Neural progenitor cell (in vitro differentiated cells): ENCODE measurements around the gene ADORA1. TPM values are rescaled to one million over a fixed set of nuclear protein-coding genes. Genes with fewer than 3 reads are reported as not detected.

Experiments used
- DNase-seq: peaks from one replicate; pipeline ENCODE4 v3.0.0-alpha.2; 2016; ENCODE audit warnings: low spot score
- H2AFZ ChIP-seq: fragments of 200-600 bp; sonication (generic); replicated peaks from 2 replicates; pipeline ENCODE4 v1.6.1; 2016; ENCODE audit warnings: antibody characterized with exemption
- H3F3A ChIP-seq: fragments of 200-600 bp; sonication (generic); 2 replicates; pipeline ENCODE4 v1.6.1; 2016; ENCODE audit warnings: antibody characterized with exemption, low read depth
- H3K27ac ChIP-seq: fragments of 200-600 bp; sonication (generic); 2 replicates; pipeline ENCODE4 v1.5.1; 2016; ENCODE audit warnings: mild to moderate bottlenecking
- H3K27me3 ChIP-seq: fragments of 200-600 bp; sonication (generic); 2 replicates; pipeline ENCODE4 v1.6.1; 2016; ENCODE audit warnings: mild to moderate bottlenecking, moderate library complexity
- H3K36me3 ChIP-seq: fragments of 200-600 bp; sonication (generic); 2 replicates; pipeline ENCODE4 v1.5.1; 2016
- H3K4me1 ChIP-seq: fragments of 200-600 bp; sonication (generic); 2 replicates; pipeline ENCODE4 v1.6.1; 2016; ENCODE audit warnings: mixed run types
- H3K4me2 ChIP-seq: fragments of 200-600 bp; sonication (generic); 2 replicates; pipeline ENCODE4 v1.6.1; 2016
- H3K4me3 ChIP-seq: fragments of 200-600 bp; sonication (generic); 2 replicates; pipeline ENCODE4 v1.5.1; 2016
- H3K79me2 ChIP-seq: fragments of 200-600 bp; sonication (generic); 2 replicates; pipeline ENCODE4 v1.6.1; 2016; ENCODE audit warnings: low read depth
- H3K9ac ChIP-seq: fragments of 200-600 bp; sonication (generic); 2 replicates; pipeline ENCODE4 v1.6.1; 2016
- H3K9me3 ChIP-seq: fragments of 200-600 bp; sonication (generic); 2 replicates; pipeline ENCODE4 v1.5.1; 2016; ENCODE audit warnings: low read depth
- H4K20me1 ChIP-seq: fragments of 200-600 bp; sonication (generic); 2 replicates; pipeline ENCODE4 v1.6.1; 2016; ENCODE audit warnings: low read depth
- H3K27ac Mint-ChIP-seq: 3 replicates; pipeline ENCODE4 v1.8.0; 2021; ENCODE audit warnings: mixed read lengths
- H3K27me3 Mint-ChIP-seq: 2 replicates; pipeline ENCODE4 v1.8.0; 2022; ENCODE audit warnings: low read depth, mild to moderate bottlenecking, inconsistent platforms, moderate library complexity, mixed read lengths; ENCODE audit not compliant: insufficient read depth
- H3K36me3 Mint-ChIP-seq: 3 replicates; pipeline ENCODE4 v1.8.0; 2021; ENCODE audit warnings: mixed read lengths
- H3K4me1 Mint-ChIP-seq: 3 replicates; pipeline ENCODE4 v1.8.0; 2021; ENCODE audit warnings: mixed read lengths
- H3K4me3 Mint-ChIP-seq: 3 replicates; pipeline ENCODE4 v1.8.0; 2021; ENCODE audit warnings: mild to moderate bottlenecking, moderate library complexity, mixed read lengths
- H3K9me3 Mint-ChIP-seq: 3 replicates; pipeline ENCODE4 v1.8.0; 2020; ENCODE audit warnings: mixed read lengths
- EZH2 ChIP-seq: fragments of 200-600 bp; sonication (generic); IDR thresholded peaks from 2 replicates; pipeline ENCODE4 v1.6.1; 2017; ENCODE audit warnings: antibody characterized with exemption, mild to moderate bottlenecking, moderate library complexity
- EZH2phosphoT487 ChIP-seq: fragments of 200-600 bp; sonication (generic); IDR thresholded peaks from 2 replicates; pipeline ENCODE4 v1.6.1; 2017; ENCODE audit warnings: antibody characterized with exemption
- total RNA-seq: library from RNA; depleted of rRNA; stranded (reverse); fragments of >200 nt; gene quantifications from 2 replicates; pipeline ENCODE4 v1.2.3, GENCODE V29; 2015; ENCODE audit warnings: low replicate concordance
- TF ChIP-seq, protein P1 (sequence below): fragments of 200-600 bp; sonication (generic); IDR thresholded peaks from 2 replicates; pipeline ENCODE4 v1.5.1; 2017; ENCODE audit warnings: antibody characterized with exemption, mild to moderate bottlenecking

ADORA1 gene
- total RNA-seq, 1 donor from 2014 or later, result 1.1 TPM

DNA sequence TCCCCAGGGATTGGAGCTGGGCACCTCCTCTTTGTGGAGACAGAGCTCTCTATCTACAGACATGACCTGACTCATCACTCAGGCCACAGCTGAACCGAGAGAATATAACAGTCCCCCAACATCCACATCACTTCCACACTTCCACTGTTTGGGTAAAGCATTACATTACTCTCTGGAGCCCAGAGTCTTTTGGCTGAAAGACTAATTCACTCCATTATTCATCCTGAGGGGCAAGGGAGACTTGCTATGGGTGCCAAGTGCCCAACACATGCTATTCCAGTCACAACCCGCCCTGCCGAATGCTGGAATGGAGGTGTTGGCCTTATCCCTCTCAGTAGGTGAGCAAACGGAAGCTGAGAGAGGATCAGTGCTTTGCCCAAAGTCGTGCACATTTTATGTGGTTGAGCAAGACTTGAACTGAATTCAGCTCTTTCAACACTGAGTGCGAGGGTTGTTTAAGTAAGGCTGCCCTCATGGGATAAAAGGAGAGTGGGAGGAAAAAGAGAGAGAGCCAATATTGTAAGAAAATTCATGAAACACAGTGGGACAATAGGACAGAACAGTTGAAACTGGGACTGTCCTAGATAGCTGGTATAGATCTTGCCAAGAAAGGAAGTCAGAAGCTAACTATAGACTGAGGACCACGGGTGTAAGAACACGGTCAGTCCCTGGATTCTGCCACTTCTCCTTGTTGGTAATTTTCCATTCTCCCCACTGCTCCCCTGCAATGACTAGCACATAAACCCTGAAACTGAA is 72.5 kb downstream of the ADORA1 start:
- peak overlapping the region; percentile 37 for H2AFZ ChIP-seq

DNA sequence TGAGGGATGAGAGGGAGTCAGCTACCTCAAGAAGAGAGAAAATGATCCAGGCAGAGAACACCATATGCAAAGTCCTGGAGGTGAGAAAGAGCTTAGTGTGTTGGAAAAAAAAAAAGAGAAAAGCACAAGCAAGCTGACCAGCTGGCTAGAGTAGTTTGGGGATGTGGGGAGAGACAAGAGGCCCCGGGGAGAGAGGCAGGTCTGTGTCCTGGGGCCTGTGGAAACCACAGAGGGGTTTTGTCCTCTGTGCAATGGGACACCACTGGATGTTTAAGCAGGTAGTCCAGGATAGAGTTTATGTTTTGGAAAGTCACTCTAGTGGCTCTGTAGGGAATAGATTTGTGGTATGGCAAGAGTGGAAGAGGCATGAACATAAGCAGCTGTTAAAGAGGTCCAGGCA is 73.4 kb downstream of the ADORA1 start:
- H4K20me1 ChIP-seq, result no peaks in the 10 kb centered on the region
- H3K9me3 ChIP-seq, result no peaks in the 10 kb centered on the region
- H3K4me2 ChIP-seq, result no peak overlapping the region
- no peak overlapping the region for H3K9ac ChIP-seq
- TF ChIP-seq EZH2, result no peak
- no peak for TF ChIP-seq EZH2phosphoT487
- TF ChIP-seq, protein P1, sequence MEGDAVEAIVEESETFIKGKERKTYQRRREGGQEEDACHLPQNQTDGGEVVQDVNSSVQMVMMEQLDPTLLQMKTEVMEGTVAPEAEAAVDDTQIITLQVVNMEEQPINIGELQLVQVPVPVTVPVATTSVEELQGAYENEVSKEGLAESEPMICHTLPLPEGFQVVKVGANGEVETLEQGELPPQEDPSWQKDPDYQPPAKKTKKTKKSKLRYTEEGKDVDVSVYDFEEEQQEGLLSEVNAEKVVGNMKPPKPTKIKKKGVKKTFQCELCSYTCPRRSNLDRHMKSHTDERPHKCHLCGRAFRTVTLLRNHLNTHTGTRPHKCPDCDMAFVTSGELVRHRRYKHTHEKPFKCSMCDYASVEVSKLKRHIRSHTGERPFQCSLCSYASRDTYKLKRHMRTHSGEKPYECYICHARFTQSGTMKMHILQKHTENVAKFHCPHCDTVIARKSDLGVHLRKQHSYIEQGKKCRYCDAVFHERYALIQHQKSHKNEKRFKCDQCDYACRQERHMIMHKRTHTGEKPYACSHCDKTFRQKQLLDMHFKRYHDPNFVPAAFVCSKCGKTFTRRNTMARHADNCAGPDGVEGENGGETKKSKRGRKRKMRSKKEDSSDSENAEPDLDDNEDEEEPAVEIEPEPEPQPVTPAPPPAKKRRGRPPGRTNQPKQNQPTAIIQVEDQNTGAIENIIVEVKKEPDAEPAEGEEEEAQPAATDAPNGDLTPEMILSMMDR, result no peak
- H3K36me3 ChIP-seq, result no peaks in the 10 kb centered on the region
- Mint-ChIP-seq H3K27me3 (peaks cover 4% of the 10 kb centered on the region), H3K4me3 (no peak overlapping the region), H3K36me3 (no peaks in the 10 kb centered on the region), H3K4me1 (peaks cover 5% of the 10 kb centered on the region), H3K9me3 (peaks cover 4% of the 10 kb centered on the region), H3K27ac (no peak overlapping the region)
- no peaks in the 10 kb centered on the region for H3K27me3 ChIP-seq
- peak overlapping the region; percentile 37 for H2AFZ ChIP-seq
- H3K4me3 ChIP-seq, result no peak overlapping the region
- no peaks in the 10 kb centered on the region for H3F3A ChIP-seq
- peaks cover 5% of the 10 kb centered on the region for H3K4me1 ChIP-seq
- no peak overlapping the region for H3K27ac ChIP-seq
- H3K79me2 ChIP-seq, result no peaks in the 10 kb centered on the region
- DNase-seq, result no peak

More for the DNA sequence above, 72.5 kb downstream of the ADORA1 start:
- Mint-ChIP-seq H3K27ac (no peak overlapping the region), H3K27me3 (peaks cover 4% of the 10 kb centered on the region), H3K4me3 (no peak overlapping the region), H3K4me1 (peaks cover 5% of the 10 kb centered on the region), H3K9me3 (peaks cover 4% of the 10 kb centered on the region), H3K36me3 (no peaks in the 10 kb centered on the region)
- Histone ChIP-seq H4K20me1 (no peaks in the 10 kb centered on the region), H3K27me3 (no peaks in the 10 kb centered on the region), H3K4me1 (peaks cover 4% of the 10 kb centered on the region), H3F3A (no peaks in the 10 kb centered on the region), H3K36me3 (no peaks in the 10 kb centered on the region), H3K9me3 (no peaks in the 10 kb centered on the region), H3K4me3 (no peak overlapping the region), H3K4me2 (no peak overlapping the region), H3K27ac (no peak overlapping the region), H3K79me2 (no peaks in the 10 kb centered on the region), H3K9ac (no peak overlapping the region)
- TF ChIP-seq EZH2phosphoT487 (no peak), EZH2 (no peak)
- TF ChIP-seq, protein P1, result no peak
- DNase-seq, result no peak

DNA sequence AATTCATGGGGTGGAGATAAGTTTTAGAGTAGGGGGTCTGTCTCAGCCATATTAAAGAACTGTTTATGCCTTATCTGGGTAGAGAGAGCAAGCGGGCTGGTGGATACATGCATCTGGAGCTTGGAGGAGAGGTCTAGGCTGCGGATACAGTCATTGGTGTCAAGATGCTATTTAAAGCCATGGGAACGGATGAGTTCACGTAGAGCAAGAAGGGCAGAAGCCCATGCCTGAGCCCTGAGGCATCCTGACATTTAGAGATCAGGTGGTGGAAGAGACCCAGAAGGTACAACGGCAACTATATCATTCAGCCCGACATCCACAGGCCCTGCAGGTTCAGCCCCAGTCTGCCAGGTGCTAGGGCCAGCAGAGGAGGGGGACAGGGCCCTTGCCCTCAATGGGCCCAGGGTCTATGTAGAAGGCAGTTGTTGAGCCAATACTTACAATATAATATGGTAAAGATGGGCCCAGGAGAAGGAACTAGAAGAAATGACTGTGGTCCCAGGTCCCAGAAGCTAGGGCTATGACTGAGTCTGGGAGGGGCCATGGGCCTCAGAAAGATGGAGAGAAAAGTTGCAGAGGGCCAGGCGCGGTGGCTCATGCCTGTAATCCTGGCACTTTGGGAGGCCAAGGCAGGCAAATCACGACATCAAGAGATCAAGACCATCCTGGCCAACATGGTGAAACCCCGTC is 74.1 kb downstream of the ADORA1 start:
- no peaks in the 10 kb centered on the region for H4K20me1 ChIP-seq
- H3K4me1 ChIP-seq, result peaks cover 11% of the 10 kb centered on the region
- no peaks in the 10 kb centered on the region for H3K27me3 ChIP-seq
- peaks cover 4% of the 10 kb centered on the region for H3K9me3 Mint-ChIP-seq
- H3K4me1 Mint-ChIP-seq, result peaks cover 10% of the 10 kb centered on the region
- no peak overlapping the region for H2AFZ ChIP-seq
- peaks cover 4% of the 10 kb centered on the region for H3K27me3 Mint-ChIP-seq
- H3F3A ChIP-seq, result no peaks in the 10 kb centered on the region
- no peaks in the 10 kb centered on the region for H3K9me3 ChIP-seq
- TF ChIP-seq EZH2, result no peak
- TF ChIP-seq EZH2phosphoT487, result no peak
- TF ChIP-seq, protein P1, result no peak
- no peaks in the 10 kb centered on the region for H3K36me3 Mint-ChIP-seq
- no peaks in the 10 kb centered on the region for H3K36me3 ChIP-seq
- H3K4me2 ChIP-seq, result no peak overlapping the region
- H3K4me3 Mint-ChIP-seq, result no peak overlapping the region
- H3K27ac Mint-ChIP-seq, result peak overlapping the region; percentile 14
- H3K27ac ChIP-seq, result no peak overlapping the region
- no peaks in the 10 kb centered on the region for H3K79me2 ChIP-seq
- H3K9ac ChIP-seq, result no peak overlapping the region
- no peak overlapping the region for H3K4me3 ChIP-seq
- no peak for DNase-seq
